GM19468 (cell line): Measurements from ENCODE around the gene SLC9A5.

ENCODE experiments used
- ATAC-seq: cut with Tn5 transposase; IDR thresholded peaks from one replicate; pipeline ENCODE4 v1.9.1; 2021; ENCODE audit warnings: mild to moderate bottlenecking, moderate library complexity, moderate number of reproducible peaks; ENCODE audit not compliant: unreplicated experiment; ENCODE audit errors: extremely low read depth

The SLC9A5 gene

GRCh38 chr16:67212766-67213165 lies 36.0 kb upstream of the SLC9A5 start:
- ATAC-seq, result no peak

- no peak for ATAC-seq
Measured at GRCh38 chr16:67213197-67214019, 35.4 kb upstream of the SLC9A5 start.

- no peak for ATAC-seq
Measured at GRCh38 chr16:67215706-67216105, 33.1 kb upstream of the SLC9A5 start.

- no peak for ATAC-seq
Measured at GRCh38 chr16:67216612-67217490, 31.9 kb upstream of the SLC9A5 start.

- no peak for ATAC-seq
Measured at GRCh38 chr16:67223992-67224391, 24.8 kb upstream of the SLC9A5 start.

- ATAC-seq, result no peak
Measured at GRCh38 chr16:67226295-67226803, 22.4 kb upstream of the SLC9A5 start.

- ATAC-seq, result peak; percentile 84
Measured at GRCh38 chr16:67226804-67227566, 21.8 kb upstream of the SLC9A5 start, which contains the start of gene TMEM208. TMEM208 (plus strand) TSS chr16:67227130; CDS start chr16:67227219, 89 bp downstream.

GRCh38 chr16:67227567-67227921 lies 21.2 kb upstream of the SLC9A5 start:
- ATAC-seq, result no peak

GRCh38 chr16:67228034-67228785 lies 20.6 kb upstream of the SLC9A5 start:
- ATAC-seq, result no peak

- ATAC-seq, result no peak
Measured at GRCh38 chr16:67228905-67229304, 19.9 kb upstream of the SLC9A5 start.

- no peak for ATAC-seq
Measured at GRCh38 chr16:67229906-67230808, 18.6 kb upstream of the SLC9A5 start.

- ATAC-seq, result no peak
Measured at GRCh38 chr16:67230809-67231660, 17.7 kb upstream of the SLC9A5 start.

GRCh38 chr16:67233596-67233995 lies 15.2 kb upstream of the SLC9A5 start:
- ATAC-seq, result no peak

GRCh38 chr16:67234180-67234597 lies 14.6 kb upstream of the SLC9A5 start:
- ATAC-seq, result no peak

GRCh38 chr16:67235816-67236562 lies 12.8 kb upstream of the SLC9A5 start:
- ATAC-seq, result no peak

- no peak for ATAC-seq
Measured at GRCh38 chr16:67236563-67237395, 12.0 kb upstream of the SLC9A5 start.
